Cardiac muscle cell (in vitro differentiated cells and primary cell): ENCODE data around the gene CACNA1C. TPM values are rescaled to one million over a fixed set of nuclear protein-coding genes. Genes with fewer than 3 reads are reported as not detected.
A peak's percentile ranks its signal among the peaks of the same experiment; 100 is the strongest.

Experiments
- DNase-seq, 2 donors: peaks; one replicate each; pipeline versions ENCODE4 v3.0.0 to v3.0.0-alpha.2; 2010 to 2017; ENCODE audit warnings: low read depth in 1 of 2, low spot score in 1 of 2
- H3K27ac ChIP-seq: fragments of 200-600 bp; sonication (generic); 2 replicates; pipeline ENCODE4 v1.5.1; 2016
- H3K27me3 ChIP-seq: fragments of 200-600 bp; sonication (generic); 2 replicates; pipeline ENCODE4 v1.6.0; 2016; ENCODE audit warnings: control low read depth
- H3K36me3 ChIP-seq: fragments of 200-600 bp; sonication (generic); 2 replicates; pipeline ENCODE4 v1.5.1; 2016; ENCODE audit warnings: control low read depth
- H3K4me1 ChIP-seq: fragments of 200-600 bp; sonication (generic); 2 replicates; pipeline ENCODE4 v1.8.1; 2017; ENCODE audit warnings: low read depth, mild to moderate bottlenecking, mixed run types
- H3K4me3 ChIP-seq: fragments of 200-600 bp; sonication (generic); 2 replicates; pipeline ENCODE4 v1.5.1; 2016; ENCODE audit warnings: mild to moderate bottlenecking
- H3K9me3 ChIP-seq: fragments of 200-600 bp; sonication (generic); 2 replicates; pipeline ENCODE4 v1.5.1; 2017; ENCODE audit warnings: low read depth, mild to moderate bottlenecking, control low read depth
- polyA plus RNA-seq: library from polyadenylated mRNA; unstranded; fragments of >200 nt; fragmentation: Nextera tagmentation; extraction: Ambion mirVana; gene quantifications from 2 replicates; pipeline ENCODE4 v1.2.1, GENCODE V29; 2016
- total RNA-seq: library from RNA; depleted of rRNA; stranded (reverse); fragments of >200 nt; gene quantifications from 2 replicates; pipeline ENCODE4 v1.2.3, GENCODE V29; 2016
- TF ChIP-seq, protein P1 (sequence below): IDR thresholded peaks from 2 replicates; pipeline ENCODE4 v1.5.1; 2012; ENCODE audit warnings: low read depth, mild to moderate bottlenecking, low read length

Gene CACNA1C
- total and polyA plus RNA-seq, 2 experiments from 2014 or later, result 40.8 to 77.8 TPM

- TF ChIP-seq, protein P1, sequence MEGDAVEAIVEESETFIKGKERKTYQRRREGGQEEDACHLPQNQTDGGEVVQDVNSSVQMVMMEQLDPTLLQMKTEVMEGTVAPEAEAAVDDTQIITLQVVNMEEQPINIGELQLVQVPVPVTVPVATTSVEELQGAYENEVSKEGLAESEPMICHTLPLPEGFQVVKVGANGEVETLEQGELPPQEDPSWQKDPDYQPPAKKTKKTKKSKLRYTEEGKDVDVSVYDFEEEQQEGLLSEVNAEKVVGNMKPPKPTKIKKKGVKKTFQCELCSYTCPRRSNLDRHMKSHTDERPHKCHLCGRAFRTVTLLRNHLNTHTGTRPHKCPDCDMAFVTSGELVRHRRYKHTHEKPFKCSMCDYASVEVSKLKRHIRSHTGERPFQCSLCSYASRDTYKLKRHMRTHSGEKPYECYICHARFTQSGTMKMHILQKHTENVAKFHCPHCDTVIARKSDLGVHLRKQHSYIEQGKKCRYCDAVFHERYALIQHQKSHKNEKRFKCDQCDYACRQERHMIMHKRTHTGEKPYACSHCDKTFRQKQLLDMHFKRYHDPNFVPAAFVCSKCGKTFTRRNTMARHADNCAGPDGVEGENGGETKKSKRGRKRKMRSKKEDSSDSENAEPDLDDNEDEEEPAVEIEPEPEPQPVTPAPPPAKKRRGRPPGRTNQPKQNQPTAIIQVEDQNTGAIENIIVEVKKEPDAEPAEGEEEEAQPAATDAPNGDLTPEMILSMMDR, result peak; percentile 77
- peaks cover 69% of the 10 kb centered on the region for H3K4me1 ChIP-seq
- peak; percentile 54 to 62 for DNase-seq
- no peaks in the 10 kb centered on the region for H3K36me3 ChIP-seq
- H3K27ac ChIP-seq, result peak overlapping the region; percentile 59
- H3K27me3 ChIP-seq, result no peaks in the 10 kb centered on the region
- H3K4me3 ChIP-seq, result no peak overlapping the region
- no peaks in the 10 kb centered on the region for H3K9me3 ChIP-seq
These were observed 238.5 kb downstream of the CACNA1C start for GRCh38 chr12:2291182-2291832.

GRCh38 chr12:2291947-2292346 is 239.2 kb downstream of the CACNA1C start:
- Histone ChIP-seq H3K4me1 (peaks cover 65% of the 10 kb centered on the region), H3K27ac (peak overlapping the region; percentile 59), H3K9me3 (no peaks in the 10 kb centered on the region), H3K36me3 (no peaks in the 10 kb centered on the region), H3K27me3 (no peaks in the 10 kb centered on the region), H3K4me3 (no peak overlapping the region)
- peak in 1 of 2 donors; percentile 66 for DNase-seq
- TF ChIP-seq, protein P1, result no peak

- TF ChIP-seq, protein P1, result no peak
- no peaks in the 10 kb centered on the region for H3K36me3 ChIP-seq
- peaks cover 65% of the 10 kb centered on the region for H3K4me1 ChIP-seq
- H3K9me3 ChIP-seq, result no peaks in the 10 kb centered on the region
- H3K27me3 ChIP-seq, result no peaks in the 10 kb centered on the region
- no peak for DNase-seq
- H3K4me3 ChIP-seq, result no peak overlapping the region
- H3K27ac ChIP-seq, result peak overlapping the region; percentile 59
These were observed 239.8 kb downstream of the CACNA1C start for GRCh38 chr12:2292560-2292959.

- H3K4me1 ChIP-seq, result peaks cover 50% of the 10 kb centered on the region
- no peak overlapping the region for H3K27ac ChIP-seq
- no peaks in the 10 kb centered on the region for H3K9me3 ChIP-seq
- TF ChIP-seq, protein P1, result no peak
- H3K36me3 ChIP-seq, result no peaks in the 10 kb centered on the region
- H3K4me3 ChIP-seq, result no peak overlapping the region
- no peaks in the 10 kb centered on the region for H3K27me3 ChIP-seq
- DNase-seq, result peak in 1 of 2 donors; percentile 91
These were observed 242.1 kb downstream of the CACNA1C start for GRCh38 chr12:2294651-2295475.

DNA sequence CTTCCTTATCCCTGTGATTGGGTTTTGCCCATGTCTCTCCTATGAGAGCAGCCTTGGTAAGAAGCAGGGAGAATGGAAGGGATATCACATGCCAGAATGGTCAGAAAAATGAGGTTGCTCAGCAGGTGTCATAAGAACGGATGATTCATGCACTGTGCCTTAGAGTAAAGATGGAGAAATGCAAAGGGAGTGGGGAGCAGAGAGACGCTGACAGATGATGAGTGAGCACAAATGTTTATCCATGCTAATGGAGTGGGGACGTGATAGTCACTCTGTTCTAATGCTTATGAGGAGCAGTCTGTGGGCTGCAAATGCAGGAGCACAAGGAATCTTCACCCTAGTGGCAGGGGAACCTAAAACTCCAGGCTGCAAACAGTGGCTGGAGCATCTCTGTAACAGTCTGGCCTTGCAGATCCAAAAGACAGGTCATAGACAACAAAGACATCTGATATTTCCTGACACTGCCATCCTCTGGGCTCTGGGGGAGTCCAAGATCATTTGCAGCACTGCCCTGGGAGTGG is 243.2 kb downstream of the CACNA1C start:
- no peak overlapping the region for H3K4me3 ChIP-seq
- DNase-seq, result peak in 1 of 2 donors; percentile 51
- H3K9me3 ChIP-seq, result no peaks in the 10 kb centered on the region
- H3K27me3 ChIP-seq, result no peaks in the 10 kb centered on the region
- H3K4me1 ChIP-seq, result peaks cover 43% of the 10 kb centered on the region
- TF ChIP-seq, protein P1, result no peak
- H3K36me3 ChIP-seq, result no peaks in the 10 kb centered on the region
- H3K27ac ChIP-seq, result no peak overlapping the region
